ENCODE data around the gene DPP10.

- TF ChIP-seq, protein P1, sequence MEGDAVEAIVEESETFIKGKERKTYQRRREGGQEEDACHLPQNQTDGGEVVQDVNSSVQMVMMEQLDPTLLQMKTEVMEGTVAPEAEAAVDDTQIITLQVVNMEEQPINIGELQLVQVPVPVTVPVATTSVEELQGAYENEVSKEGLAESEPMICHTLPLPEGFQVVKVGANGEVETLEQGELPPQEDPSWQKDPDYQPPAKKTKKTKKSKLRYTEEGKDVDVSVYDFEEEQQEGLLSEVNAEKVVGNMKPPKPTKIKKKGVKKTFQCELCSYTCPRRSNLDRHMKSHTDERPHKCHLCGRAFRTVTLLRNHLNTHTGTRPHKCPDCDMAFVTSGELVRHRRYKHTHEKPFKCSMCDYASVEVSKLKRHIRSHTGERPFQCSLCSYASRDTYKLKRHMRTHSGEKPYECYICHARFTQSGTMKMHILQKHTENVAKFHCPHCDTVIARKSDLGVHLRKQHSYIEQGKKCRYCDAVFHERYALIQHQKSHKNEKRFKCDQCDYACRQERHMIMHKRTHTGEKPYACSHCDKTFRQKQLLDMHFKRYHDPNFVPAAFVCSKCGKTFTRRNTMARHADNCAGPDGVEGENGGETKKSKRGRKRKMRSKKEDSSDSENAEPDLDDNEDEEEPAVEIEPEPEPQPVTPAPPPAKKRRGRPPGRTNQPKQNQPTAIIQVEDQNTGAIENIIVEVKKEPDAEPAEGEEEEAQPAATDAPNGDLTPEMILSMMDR (IDR thresholded peaks at IDR 0.05; ENCODE audit: low read depth, low read length, missing input control), result no peak
- TF ChIP-seq TAF1 (conservative IDR thresholded peaks at IDR 0.05) (no peak), RAD21 (IDR thresholded peaks at IDR 0.05) (no peak), YY1 (IDR thresholded peaks at IDR 0.05) (no peak), REST (IDR thresholded peaks at IDR 0.05) (no peak), RXRA (IDR thresholded peaks at IDR 0.05) (no peak), JUND (IDR thresholded peaks at IDR 0.05) (no peak), SP1 (IDR thresholded peaks at IDR 0.05) (no peak)
These were observed 758.9 kb downstream of the DPP10 start for GRCh38 chr2:115201386-115201785.

All from liver (tissue), 3 donors.